GM18870 (cell line): ENCODE results near the gene EXOC6B.

Source experiments
- ATAC-seq: cut with Tn5 transposase; IDR thresholded peaks from one replicate; pipeline ENCODE4 v1.9.1; 2021; ENCODE audit warnings: moderate library complexity; ENCODE audit not compliant: unreplicated experiment

EXOC6B gene

DNA sequence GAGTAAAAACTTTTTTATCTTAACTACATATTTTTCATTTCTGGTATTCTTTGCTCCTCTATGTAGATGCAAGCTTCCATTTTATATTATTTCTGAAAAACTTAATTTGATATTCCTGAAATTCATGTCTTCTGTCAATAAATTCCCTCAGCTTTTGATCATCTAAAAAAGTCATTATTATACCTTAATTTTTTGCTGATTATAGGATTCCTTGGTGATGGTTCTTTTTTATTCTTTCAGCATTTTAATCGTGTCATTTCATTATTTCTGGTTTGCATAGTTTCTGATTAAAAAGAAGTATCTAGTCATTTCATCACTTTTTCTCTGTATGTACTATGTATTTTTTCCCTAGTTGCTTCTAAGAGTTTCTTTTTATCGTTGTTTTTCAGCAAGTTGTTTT lies 436.4 kb downstream of the EXOC6B start:
- ATAC-seq, result no peak

- ATAC-seq, result no peak
Measured at GRCh38 chr2:72388263-72388662, 437.6 kb downstream of the EXOC6B start.

DNA sequence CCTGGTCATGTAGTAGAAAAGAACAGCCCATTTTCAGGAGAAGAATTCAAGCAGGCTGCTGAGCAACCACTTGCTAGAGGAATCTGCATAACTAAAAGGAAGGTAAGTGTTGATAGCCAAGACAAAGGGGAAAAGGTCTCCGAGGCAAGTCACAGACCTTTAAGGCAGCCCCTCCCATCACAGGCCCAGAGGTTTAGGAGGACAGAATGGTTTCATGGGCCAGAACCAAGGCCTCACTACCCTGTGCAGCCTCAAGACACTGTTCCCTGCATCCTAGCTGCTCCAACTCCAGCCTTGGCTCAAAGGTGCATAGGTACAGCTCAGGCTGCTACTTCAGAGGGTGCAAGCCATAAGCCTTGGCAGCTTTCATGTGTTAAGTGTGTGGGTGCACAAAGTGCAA lies 439.5 kb downstream of the EXOC6B start:
- no peak for ATAC-seq

DNA sequence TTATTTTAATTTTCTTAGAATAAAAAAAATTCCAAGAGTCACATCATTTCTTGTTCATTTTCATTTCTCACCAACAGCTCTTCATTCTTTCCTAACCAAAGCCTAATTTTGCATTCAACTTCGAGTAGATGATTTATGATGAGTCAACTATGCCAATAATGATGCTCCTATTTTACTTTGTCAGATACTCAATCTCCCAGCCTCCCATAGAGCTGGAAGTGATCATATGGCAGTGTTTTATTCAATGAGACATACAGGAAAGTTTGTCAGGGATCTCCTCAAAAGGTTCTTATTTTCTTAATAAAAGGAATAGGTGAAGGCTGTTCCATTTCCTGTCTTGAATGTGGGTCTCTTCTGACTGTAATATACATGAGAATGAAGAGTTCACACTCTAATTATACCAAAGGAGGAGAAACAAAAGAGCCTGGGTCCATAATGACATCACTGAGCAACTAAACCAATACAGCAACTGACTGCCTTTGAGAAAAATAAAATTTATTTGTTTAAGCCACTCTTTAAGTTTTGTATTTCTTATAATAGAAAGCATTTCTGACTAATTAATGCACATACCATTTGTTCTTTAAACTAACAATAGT lies 447.0 kb downstream of the EXOC6B start:
- ATAC-seq, result no peak

GRCh38 chr2:72367530-72368225 lies 458.2 kb downstream of the EXOC6B start:
- no peak for ATAC-seq

GRCh38 chr2:72363406-72363805 lies 462.4 kb downstream of the EXOC6B start:
- no peak for ATAC-seq

GRCh38 chr2:72362733-72363132 lies 463.1 kb downstream of the EXOC6B start:
- ATAC-seq, result no peak

- no peak for ATAC-seq
Measured at GRCh38 chr2:72361521-72361920, 464.3 kb downstream of the EXOC6B start.

- no peak for ATAC-seq
Measured at GRCh38 chr2:72361042-72361441, 464.8 kb downstream of the EXOC6B start.

DNA sequence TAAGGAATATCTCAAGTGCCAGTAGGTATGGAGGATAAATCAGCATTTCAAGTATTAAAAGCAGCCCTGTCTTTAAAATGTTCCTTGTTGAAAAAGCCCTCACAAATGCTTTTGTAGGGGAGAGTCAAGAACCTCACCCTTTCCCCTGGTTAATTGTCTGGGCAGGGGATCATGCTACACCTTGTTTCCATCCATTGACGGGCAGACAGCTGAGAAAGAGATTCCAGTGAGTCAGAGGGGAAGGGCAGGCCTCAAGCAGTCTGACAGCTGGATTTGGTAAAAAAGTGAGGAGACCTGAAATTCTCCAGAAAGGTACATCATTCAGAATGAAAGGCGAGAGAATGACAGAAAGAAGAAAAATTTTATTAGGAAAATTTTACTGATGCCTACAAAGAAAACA lies 475.0 kb downstream of the EXOC6B start:
- ATAC-seq, result no peak

- no peak for ATAC-seq
Measured at GRCh38 chr2:72349016-72349415, 476.8 kb downstream of the EXOC6B start.

DNA sequence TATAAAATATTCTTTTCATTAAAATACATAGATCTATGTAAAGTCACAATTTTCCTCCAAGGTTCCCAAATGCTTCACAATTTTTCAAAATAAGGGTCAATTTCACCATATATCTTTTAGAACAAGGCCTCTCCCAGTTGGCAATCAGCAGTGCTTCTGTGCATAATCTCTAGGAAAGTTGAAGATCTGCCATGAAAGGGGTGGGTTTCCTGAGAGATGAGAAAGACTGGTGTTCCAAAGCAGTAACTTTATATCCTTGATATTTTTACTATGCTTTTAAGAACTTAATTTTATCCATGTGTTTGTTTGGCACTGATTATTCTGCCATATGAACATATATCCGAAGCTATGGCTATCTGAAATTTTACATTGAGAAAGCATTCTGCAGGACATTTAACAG lies 478.8 kb downstream of the EXOC6B start:
- ATAC-seq, result no peak

DNA sequence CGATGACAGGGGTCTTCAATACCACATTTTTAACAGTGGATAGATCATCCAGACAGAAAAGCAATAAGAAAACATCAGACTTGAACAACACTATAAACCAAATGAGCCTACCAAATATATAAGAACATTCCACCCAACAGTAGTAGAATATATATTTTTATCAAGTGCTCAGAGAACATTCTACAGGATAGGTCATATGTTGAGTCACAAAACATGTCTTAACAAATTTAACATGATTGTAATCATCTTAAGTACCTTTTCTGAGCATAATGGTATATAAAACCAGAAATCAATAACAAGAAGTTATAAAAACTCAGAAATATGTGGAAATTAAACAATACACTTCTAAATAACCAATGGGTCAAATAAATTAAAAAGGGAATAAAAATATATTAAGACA lies 484.2 kb downstream of the EXOC6B start:
- no peak for ATAC-seq

DNA sequence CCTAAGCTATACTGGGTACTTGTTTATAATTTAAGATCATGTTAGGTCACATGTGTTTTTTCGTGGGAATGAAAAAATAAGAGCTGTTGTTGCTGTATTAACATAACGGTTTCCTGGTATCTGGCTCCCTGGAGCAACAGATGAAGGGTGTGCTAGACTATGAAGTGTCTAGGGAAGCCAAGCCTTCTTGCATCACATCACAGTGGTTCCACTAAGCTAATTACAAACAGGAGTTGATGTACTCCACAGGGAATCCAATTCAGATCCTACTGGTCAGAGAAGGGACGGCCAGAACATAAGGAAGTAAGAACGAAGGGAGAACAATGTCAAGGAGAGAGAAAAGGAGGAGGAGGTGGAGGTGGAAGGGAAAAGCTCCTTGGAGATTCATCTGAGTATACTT lies 485.2 kb downstream of the EXOC6B start:
- ATAC-seq, result no peak

GRCh38 chr2:72338076-72338475 lies 487.8 kb downstream of the EXOC6B start:
- ATAC-seq, result no peak

GRCh38 chr2:72332720-72333119 lies 493.1 kb downstream of the EXOC6B start:
- ATAC-seq, result no peak

- no peak for ATAC-seq
Measured at GRCh38 chr2:72330652-72331051, 495.2 kb downstream of the EXOC6B start.

- ATAC-seq, result no peak
Measured at GRCh38 chr2:72326759-72327158, 499.1 kb downstream of the EXOC6B start.

DNA sequence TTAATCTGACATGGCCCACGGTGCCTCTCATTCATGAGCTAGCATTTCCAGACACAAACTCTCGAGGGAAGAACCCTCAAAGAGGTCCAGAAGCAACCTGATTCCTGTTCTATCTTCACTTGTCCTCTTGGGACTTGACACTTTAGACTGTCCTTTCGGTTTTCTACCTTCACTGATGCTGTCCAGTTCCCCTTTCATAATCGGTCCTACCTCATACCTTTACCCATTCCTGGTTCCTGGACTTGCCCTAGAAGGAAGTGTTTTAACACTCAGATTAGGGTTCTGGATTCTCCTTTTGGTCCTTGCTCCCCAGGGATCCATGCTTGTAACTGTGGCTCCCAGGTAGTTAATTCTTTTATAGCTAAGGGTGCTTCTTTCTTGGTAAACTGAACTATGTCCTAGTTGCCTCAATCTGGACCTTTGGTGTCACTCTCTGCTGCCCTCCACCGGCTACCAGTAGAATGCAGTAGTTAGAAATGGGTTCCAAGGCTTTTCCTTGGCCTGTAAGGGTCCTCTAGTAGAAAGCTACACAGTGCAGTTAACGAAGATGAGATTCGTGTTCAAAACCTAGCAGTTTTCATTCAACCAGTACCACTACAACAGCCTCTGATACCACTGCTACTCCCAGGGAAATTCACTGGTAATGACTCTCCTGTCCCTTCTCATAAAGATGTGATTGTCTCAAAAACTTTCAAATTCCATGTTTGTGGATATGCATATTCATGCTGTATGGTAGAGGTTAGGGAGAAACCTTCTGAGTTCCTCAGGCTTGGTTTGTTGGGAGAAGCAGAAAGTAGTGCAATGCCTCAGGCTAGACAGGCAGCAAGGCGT lies 500.0 kb downstream of the EXOC6B start:
- ATAC-seq, result no peak

DNA sequence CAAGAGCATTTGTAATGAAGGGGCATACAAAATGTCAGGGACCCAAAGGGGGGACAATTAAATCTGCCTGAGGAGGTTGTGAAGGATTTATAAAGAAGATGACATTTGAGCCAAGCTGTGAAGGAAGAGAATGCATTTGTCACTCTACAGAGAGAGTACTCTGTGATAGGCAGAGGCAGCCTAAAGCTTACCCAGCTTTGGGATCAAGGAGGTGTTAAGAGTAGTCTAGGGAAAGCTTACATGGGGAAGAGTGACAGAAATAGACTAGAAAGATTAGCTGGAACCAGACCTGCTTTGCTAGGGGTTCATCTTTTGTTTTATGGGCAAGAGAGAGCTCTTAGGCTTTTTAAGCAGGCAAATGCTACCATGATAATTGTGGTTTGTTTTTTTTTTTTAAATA lies 509.1 kb downstream of the EXOC6B start:
- ATAC-seq, result no peak

DNA sequence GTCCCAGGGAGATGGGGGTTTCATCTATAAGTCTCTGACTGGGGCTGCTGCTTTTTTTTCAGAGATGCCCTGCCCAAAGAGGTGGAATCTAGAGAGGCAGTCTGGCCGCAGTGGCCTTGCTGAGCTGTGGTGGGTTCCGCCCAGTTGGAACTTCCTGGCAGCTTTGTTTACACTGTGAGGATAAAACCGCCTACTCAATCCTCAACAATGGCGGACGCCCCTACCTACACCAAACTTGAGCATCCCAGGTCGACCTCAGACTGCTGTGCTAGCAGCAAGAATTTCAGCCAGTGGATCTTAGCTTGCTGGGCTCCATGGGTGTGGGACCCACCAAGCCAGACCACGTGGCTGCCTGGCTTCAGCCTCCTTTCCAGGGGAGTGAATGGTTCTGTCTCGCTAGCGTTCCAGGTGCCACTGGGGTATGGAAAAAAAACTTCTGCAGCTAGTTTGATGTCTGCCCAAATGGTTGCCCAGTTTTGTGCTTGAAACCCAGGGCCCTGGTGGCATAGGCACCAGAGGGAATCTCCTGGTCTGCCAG lies 525.6 kb downstream of the EXOC6B start:
- no peak for ATAC-seq

DNA sequence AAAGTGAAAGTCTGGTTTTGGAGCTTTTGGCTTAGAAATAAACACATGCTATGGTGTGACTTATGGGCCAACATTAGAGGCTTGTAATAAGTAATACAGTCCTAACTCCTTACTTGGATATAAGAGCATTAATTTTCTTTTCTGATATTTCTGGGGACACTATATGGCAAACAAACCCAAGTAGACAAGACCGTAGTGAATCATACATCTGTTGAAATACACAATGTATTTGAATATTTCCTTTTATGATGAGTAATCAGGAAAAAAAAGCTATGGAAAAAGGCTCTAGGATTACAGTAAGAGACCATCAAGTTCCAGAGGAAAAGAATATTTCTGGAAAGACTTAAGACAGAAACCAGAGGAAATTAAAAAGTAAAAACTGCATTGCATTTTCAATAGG lies 532.2 kb downstream of the EXOC6B start:
- ATAC-seq, result no peak
